Inflammatory macrophage treated with lipopolysaccharide for 1 hour (primary cell): ENCODE measurements around the gene PCCA.
"Not testable (repeated sequence)": the region's sequence is repeated elsewhere in the genome, so short reads cannot be mapped to it uniquely, and the experiment has no call there.

ENCODE experiments used
- DNase-seq, 2 donors: peaks; one replicate each; pipeline ENCODE4 v3.0.0-alpha.2; 2020 to 2022

PCCA gene, protein sequence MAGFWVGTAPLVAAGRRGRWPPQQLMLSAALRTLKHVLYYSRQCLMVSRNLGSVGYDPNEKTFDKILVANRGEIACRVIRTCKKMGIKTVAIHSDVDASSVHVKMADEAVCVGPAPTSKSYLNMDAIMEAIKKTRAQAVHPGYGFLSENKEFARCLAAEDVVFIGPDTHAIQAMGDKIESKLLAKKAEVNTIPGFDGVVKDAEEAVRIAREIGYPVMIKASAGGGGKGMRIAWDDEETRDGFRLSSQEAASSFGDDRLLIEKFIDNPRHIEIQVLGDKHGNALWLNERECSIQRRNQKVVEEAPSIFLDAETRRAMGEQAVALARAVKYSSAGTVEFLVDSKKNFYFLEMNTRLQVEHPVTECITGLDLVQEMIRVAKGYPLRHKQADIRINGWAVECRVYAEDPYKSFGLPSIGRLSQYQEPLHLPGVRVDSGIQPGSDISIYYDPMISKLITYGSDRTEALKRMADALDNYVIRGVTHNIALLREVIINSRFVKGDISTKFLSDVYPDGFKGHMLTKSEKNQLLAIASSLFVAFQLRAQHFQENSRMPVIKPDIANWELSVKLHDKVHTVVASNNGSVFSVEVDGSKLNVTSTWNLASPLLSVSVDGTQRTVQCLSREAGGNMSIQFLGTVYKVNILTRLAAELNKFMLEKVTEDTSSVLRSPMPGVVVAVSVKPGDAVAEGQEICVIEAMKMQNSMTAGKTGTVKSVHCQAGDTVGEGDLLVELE

DNA sequence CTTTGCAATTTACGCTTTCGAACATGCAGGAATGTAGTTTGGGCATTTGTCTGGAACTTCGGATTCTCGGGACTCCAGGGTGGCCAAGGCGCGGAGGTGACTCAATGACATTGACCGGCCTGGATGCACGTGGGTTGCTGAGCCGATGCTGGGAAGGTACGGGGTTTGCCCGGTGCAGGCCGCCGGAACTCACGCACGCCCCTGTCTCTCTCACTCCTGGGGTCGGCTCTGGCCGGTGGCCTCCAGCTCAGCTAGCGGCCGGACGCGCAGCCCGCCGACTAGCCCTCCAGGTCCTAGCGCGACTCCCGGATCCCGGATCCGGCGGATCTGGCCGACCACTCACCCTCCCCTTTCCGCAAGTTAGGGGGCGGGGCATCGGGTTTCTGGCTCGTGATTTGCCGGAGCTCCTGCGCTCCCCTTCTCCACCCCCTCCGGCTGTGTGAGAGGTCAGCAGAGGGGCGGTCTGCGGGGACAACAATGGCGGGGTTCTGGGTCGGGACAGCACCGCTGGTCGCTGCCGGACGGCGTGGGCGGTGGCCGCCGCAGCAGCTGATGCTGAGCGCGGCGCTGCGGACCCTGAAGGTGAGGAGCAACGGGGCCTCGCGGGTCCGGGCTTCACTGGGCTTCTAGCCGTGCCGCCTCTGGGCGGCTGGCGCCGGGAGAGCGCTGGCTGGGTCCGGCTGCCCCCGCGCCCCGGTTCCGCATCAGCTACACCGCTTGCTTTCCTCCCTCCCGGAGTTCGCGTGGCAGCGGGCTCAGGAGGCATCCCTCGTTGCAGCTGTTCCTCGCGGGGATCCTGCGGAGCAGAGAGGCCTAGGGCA, at the start of gene PCCA:
PCCA (plus strand) TSS at position 450 of the 821 bp plus-strand sequence; CDS start at position 478, 28 bp downstream.
- DNase-seq: peak; percentile 80 to 86

DNA sequence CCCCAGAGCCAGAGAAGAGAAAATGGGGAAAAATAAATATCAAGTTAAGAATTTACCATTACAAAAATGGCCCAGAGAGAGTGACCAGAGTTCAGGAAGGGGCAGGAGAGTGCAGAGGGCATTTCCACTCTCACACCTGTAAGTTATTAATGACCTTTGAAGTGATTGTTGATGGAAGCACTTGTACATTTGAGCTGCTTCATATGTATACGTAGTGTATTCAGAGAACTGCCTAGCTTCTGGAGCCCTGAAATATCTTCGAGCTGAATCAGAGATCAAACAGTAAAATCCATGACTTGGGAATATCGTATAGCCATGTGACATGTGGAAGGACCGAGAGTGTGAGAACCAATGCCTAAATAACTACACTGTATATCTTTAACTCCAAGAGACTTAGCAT, 49.2 kb upstream of the PCCA start:
- no peak for DNase-seq

DNA sequence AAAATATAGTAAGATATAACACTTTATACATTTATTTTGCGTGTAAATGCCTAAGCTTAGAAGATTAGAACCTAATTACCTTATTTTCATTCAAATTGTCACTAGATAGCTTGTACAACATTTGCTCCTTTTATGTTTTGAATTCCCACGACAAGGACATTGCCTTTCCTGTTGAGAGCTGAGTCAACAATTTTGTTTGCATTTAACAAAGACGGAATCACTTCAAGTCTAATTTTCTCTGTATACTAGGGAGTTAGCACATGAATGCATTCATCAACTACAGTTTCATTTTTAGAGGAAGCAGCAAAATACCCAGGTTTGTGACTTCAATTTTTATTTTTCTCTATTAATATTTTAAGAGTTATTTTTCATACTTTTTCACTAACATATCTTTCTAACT, 48.7 kb upstream of the PCCA start:
- no peak for DNase-seq

DNA sequence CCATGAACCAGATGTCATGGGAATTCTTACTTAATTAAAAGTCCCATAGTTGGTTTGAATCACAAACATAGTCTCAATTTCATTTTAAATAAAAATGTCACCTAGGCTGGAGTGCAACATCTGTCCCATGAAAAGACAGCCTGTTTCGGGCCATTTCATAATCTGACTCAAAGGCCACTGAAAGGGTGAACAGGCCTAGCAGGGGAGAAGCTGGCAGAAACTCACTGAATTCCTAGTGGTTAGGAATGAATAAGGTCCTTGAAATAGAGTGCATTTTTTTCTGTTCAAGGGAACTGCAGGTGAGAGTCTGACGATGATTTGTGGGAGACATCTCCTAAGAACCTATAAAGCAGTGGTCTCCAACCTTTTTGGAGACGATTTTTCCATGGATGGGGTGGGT, 44.0 kb upstream of the PCCA start:
- no peak for DNase-seq

DNA sequence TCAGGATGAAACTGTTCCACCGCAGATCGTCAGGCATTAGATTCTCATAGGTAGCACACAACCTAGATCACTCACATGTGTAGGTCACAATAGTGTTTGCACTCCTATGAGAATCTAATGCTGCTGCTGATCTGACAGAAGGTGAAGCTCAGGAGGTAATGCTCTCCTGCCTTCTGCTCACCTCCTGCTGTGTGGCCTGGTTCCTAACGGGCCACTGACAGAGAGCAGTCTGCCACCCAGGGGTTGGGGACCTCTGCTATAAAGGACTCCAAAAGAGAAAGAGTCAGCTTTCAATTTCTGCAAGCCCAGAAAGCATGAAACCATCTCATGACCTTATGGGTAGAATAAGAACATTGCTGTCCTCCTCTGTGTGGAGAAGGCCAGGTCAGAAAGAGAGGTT, 43.5 kb upstream of the PCCA start:
- no peak for DNase-seq

DNA sequence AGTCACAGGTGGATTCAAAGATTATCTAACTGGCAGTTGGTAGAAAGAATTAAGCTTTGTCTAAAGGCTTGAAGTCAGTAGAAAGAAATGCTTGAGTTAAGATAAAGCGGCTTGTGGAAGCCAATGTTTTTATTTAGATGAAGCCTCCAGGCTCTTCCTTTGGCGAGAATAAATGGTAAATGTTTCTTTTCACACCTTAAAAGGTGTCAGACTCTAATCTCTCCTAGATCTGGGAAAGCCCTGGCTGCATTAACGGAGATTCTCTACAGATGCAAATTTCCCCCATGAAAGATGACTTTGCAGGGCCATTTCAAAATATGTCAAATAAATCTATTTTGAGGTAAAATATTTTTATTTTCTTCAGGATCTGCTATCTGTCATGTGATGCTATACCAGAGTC, 37.8 kb upstream of the PCCA start:
- no peak for DNase-seq

DNA sequence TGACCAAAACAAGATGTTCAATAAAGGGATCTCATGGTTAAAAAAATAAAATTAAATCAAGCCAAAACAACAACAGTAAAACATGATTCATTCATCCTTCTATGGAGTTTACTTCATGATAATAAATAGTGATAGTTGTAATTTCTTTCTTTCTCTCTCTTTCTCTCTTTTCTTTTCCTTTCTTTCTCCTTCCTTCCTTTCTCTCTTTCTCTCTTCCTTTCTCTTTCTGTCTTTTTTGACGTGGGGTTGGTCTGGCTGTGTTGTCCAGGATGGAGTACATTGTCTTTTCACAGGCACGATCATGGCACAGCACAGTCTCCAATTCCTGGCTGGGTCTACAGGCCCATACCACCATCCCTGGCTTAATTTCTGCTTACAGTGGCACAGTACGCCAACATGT, 29.1 kb upstream of the PCCA start:
- no peak for DNase-seq

DNA sequence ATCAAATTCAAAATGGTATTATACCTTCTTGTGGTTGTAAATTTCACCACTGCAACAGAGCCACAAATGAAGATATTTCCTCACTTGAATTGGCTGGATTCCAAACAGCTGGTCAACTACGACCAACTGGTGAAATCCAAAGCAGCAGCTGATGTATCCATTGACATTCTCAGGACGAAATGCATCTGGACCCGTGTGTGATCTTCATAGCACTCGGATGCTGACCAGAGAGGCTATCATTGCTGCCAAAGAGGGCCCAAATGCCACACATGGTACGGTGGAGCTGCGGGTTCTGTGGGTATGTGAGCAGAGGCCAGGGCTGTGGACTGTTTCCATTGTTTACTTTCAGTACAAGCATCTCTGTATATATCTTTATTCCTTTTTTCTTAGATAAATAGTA, 25.6 kb upstream of the PCCA start:
- no peak for DNase-seq

DNA sequence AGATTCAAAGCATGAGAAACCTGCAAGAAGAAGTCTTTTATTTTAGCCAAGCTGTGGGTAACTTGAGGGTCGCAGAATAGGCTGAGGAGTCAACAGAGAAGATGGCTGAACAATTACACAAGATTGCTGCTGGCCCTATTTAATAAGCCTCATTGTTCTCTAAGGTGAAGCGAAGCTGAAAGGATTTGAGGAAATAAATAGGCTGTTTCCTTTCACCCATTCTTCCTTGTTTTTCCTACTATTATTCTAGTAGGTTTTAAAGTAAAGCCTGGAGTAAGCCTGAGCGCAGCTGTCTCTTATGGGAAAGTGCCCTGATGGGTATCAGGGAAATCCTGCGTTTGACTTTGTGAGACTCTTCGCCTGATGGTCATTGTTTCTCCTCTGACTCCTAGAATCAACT, 25.0 kb upstream of the PCCA start:
- no peak for DNase-seq

DNA sequence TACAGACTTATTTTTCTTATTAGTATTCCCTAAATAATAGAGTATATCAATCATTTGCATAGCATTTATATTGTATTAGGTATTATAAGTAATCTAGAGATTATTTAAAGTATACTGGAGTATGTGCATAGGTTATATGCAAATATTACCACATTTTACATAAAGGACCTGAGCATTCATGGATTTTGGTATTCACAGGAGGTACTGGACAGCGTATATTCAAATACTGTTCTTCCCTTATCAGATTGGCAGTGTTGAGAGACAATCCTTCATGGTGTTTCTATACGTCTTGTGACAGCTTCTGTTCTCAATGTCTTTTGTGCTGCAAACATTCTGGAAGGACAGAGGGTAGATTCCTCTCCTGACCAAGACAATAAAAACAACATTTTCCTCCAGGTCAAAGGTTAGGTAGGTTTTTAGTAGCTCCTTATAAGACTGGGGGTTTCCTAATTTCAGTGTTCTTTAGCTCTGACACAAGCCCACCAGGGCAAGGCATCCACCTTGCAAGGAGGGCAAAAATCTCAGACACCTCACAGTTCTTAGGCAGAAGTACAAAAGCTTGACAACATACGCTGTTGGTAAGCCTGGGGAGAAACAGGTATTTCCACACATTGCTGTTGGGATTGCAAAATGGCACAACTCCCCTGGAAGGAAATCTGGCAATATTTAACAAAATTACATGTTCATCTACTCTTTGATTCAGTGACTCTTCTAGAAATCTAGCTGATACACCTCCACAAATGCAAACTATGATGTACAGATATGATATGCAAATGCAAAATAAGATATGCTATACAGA, 20.6 kb upstream of the PCCA start:
- no peak for DNase-seq

DNA sequence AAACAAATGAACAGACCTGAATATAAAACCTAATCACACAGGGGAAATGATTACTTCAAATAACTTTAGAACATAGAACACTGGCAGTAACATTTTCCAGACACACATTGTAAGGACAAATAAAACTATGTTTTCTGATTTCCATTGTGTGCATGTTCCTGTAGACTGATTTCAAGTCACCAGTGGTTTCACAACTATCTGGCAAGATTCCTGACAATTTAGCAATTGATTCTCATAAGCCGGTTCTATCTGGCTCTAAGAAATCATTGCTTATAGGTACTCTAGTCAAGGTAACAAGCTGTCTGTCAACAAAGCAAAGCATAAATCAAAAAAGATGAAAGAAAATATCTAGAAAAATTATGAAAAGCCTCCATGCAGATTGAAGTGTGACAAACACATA, 19.6 kb upstream of the PCCA start:
- DNase-seq: no peak

DNA sequence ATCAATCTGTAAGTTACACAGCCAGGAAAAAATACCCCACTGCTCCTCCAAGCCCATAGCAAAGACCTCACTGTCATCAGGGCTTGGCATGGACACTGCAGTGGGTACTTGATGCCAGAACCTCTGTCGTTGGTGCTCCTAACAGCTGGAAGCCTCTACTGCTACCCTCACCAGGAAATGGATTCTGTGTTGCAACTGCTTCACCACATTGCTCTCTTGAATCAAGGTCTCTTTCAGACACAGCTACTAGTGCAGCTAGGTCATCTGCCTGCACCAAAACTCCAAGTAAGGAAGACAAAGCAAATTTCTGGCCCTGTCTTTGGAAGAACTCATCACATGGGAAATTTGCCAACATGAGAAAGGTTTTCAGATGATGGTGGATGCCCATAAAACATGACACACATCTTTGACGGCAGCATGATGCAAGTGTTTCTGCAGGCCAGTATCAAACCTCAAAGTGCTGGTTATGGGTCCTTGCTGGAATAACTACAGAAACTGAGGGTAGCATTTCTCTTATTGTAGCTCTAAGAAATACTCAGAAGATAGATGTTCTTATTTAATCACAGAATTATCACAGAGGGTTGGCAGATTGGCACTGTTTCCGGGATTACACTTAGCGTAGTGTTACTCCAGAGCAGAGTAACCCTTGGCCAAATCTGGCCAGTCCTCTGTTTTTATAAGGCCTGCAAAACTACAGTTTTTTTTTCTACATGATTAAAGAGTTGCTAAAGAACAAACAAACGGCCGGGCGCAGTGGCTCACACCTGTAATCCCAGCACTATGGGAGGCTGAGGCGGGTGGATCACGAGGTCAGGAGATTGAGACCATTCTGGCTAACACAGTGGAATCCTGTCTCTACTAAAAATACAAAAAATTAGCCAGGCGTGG, 12.9 kb upstream of the PCCA start:
- DNase-seq: no peak

DNA sequence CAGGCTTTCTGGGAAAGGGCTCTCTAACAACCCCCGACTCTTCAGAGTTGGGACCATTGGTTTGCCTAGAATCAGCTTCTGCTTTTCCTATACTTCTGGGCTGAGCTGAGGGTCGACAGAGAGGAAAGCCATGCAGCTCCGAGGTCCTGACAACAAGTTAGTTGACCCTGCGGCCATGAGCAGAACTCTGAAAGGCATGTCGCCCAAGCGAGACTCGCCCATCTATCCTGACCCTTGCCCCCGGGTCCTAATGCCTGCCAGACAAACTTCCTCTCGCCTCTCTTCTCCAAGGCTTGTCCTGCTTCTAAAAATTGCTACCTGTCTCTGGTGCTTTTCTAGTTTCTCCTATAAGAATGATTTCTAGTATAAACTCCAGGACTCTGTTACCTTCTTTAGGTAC, 9.9 kb upstream of the PCCA start:
- DNase-seq: not testable (repeated sequence)

DNA sequence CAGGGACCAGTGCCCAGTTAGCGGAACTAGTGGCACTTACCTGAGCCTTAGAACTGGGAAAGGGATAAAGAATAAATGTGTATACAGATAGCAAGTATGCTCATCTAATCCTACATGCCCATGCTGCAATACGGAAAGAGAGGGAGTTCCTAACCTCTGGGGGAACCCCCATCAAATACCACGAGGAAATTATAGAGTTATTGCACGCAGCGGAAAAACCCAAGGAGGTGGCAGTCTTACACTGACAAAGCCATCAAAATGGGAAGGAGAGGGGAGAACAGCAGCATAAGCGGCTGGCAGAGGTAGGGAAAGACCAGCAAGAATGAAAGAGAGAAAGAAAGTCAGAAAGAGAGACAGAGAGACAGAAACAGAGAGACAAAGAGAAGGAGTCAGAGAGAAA, 5.5 kb upstream of the PCCA start:
- peak; percentile 62 to 77 for DNase-seq

DNA sequence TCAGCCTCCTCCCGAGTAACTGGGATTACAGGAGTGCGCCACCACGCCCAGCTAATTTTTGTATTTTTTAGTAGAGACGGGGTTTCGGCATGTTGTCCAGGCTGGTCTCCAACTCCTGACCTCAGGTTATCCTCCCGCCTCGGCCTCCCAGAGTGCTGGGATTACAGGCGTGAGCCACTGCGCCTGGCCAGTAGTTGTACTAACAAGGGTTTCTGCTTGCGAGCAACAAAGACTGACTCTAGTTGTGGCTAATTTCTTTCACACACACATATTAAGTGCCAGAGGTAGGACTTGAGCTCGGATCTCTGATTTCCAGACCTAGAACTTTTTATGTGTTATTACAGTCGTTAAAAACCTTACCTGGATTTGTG, 635 bp upstream of the PCCA start:
- no peak for DNase-seq

DNA sequence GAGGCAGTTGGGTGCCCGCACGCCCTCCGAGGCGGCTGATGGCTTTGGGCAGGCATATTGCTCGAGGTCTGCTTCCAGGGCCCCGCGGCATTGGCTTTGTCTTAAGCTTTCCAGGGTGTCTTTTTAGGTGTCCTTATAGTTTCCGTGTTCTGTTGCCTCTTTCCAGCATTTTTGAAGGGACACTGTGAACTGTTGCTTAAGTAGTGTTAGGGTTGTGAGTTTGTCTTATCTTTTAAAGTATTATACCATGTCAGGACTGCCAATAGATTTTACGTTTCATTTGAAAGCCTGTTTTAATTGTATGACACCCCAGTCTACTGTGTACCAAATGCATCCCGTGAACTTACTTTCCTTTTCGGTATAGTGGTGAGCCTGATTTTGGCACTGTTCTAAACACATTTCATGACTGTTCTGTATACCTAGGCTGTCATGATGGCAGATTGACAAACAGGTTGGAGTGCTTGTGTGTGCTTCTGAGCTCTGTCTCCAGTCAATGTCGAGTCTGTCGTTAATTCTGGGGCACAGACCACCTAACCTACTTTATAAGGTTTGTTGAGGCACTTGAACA, 656 bp downstream of the PCCA start:
- DNase-seq: peak in 1 of 2 donors; percentile 11

DNA sequence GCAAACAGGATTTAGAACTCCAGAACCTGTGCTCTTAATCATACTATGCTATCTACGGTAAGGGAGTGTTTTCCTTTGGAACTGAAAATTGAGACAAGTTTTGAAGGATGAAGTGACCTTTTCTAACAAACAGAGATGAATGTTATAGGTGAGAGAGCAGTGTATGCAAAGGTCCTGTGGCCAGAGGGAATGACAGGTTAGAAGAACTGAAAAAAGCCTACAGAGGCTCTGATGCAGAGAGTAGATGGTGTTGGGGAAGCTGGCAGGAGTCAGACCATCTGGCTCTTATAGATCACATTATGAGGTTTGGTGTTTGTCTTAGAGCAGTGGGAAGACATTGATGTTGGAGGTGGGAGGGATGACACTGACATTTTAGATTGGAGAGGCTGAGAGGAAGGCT, 2.0 kb downstream of the PCCA start:
- DNase-seq: no peak

DNA sequence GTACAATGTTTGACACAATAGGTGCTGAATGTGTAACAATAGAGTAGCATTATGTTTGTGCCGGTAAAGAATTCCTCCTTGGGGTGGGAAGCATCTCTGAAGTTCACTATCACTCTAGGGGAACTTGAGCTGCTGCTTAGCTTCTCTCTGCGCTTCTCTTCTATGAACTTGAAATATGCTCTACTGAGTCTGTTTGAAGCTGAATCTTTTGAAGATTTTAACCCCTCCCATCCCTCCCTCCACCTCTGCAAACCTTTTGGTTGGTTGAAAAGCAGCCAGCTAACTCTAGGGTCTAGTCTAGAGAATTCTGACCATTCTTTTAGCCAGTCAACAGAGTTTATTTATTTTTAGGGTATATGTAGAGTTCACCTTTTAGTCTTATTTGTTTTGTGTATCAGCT, 2.5 kb downstream of the PCCA start:
- no peak for DNase-seq

DNA sequence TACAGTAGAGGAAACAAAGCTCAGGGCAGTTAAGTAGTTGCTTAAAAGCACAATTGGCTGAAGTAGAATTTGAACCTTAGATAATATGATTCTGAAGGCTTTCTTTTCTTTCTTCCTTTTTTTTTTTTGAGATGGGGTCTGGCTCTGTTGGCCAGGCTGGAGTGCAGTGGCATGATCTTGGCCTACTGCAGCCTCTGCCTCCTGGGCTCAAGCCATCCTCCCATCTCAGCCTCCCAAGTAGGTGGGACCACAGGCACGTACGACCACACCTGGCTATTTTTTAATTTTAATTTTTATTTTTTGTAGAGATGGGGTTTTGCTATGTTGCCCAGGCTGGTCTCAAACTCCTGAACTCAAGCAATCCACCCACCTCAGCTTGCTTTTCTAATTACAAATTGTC, 3.4 kb downstream of the PCCA start:
- not testable (repeated sequence) for DNase-seq

DNA sequence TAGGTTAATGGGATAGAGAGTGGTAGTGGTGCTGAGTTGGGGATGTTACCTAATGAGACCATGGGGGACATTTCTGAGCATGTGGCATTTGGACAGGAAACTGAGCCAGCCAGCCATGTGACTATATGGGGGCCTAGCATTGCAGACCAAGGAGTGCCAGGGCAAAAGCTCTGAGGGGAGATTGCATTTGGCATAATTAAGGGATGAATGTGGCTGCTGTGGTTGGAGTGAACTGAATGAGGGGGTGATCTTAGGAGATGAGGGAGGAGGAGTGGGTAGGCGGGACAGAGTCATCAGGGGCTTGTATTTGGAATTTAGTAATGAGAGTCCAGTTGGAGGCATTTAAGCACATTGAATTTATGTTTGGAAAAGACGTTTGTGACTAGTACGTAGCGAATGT, 6.6 kb downstream of the PCCA start:
- no peak for DNase-seq

DNA sequence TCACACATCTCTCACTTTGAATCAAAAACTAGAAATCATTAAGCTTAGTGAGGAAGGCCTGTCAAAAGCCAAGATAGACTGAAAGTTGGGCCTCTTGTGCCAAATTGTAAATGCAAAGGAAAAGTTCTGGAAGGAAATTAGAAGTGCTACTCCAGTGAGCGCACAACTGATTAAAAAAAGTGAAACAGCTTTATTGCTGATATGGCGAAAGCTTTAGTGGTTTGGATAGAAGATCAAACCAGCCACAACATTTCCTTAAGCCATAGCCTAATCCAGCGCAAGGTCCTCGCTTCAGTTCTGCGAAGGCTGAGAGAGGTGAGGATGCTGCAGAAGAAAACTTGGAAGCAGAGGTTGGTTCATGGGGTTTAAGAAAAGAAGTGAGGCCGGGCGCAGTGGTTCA, 7.6 kb downstream of the PCCA start:
- DNase-seq: no peak
